ENCODE results near the gene ZNF480.

Gene ZNF480

DNA sequence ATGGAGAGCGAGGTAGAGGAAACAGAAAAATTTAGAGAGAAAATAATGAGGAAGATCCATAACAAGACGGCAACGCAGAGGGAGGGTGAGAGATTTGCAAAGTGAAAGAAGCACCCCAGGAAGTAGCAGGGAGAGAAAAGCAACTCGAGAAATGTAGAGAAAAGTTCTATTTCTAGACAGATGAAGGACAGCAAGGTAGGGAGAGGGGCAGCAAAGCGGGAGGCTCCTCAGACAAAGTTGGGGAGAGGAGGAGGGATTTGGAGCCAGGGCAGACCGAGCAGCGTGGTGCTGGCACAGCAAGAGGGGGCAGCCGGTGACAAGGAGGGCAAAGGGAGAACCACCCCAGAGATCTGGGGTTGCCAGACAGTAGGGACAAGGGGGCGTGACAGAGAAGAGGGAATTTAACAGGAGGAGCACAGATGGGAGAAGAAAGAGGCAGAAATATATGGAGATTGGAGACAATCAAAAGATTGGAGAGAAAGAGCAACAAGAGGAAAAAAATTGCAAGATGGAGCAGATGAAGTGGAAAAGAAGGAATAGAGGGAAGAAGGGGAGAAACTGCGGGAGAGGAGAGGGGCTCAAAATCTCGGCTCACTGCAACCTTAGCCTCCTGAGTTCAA is 26.6 kb upstream of the ZNF480 start:
- no peak for TF ChIP-seq CTCF (IDR thresholded peaks at IDR 0.05; ENCODE audit: insufficient read depth, low read length, poor library complexity, severe bottlenecking)
- Histone ChIP-seq H3K4me3 (replicated peaks; ENCODE audit: low read depth, low read length) (peak overlapping the region; percentile 93), H3K36me3 (ENCODE audit: control insufficient read depth, insufficient read depth, low read length) (peaks cover 2% of the 10 kb centered on the region), H3K27me3 (replicated peaks; ENCODE audit: control insufficient read depth, insufficient read depth, low read length) (no peaks in the 10 kb centered on the region)
- DNase-seq (ENCODE audit: extremely low read depth, insufficient read length) = peak; percentile 13

GRCh38 chr19:52273301-52273700 is 23.7 kb upstream of the ZNF480 start:
- Histone ChIP-seq H3K27me3 (replicated peaks; ENCODE audit: control insufficient read depth, insufficient read depth, low read length) (no peaks in the 10 kb centered on the region), H3K36me3 (ENCODE audit: control insufficient read depth, insufficient read depth, low read length) (peaks cover 2% of the 10 kb centered on the region), H3K4me3 (replicated peaks; ENCODE audit: low read depth, low read length) (no peak overlapping the region)
- no peak for DNase-seq (ENCODE audit: extremely low read depth, insufficient read length)
- no peak for TF ChIP-seq CTCF (IDR thresholded peaks at IDR 0.05; ENCODE audit: insufficient read depth, low read length, poor library complexity, severe bottlenecking)

GRCh38 chr19:52274191-52274590 is 22.8 kb upstream of the ZNF480 start:
- no peak for DNase-seq (ENCODE audit: extremely low read depth, insufficient read length)
- no peaks in the 10 kb centered on the region for H3K27me3 ChIP-seq (replicated peaks; ENCODE audit: control insufficient read depth, insufficient read depth, low read length)
- H3K36me3 ChIP-seq (ENCODE audit: control insufficient read depth, insufficient read depth, low read length) = peaks cover 2% of the 10 kb centered on the region
- no peak for TF ChIP-seq CTCF (IDR thresholded peaks at IDR 0.05; ENCODE audit: insufficient read depth, low read length, poor library complexity, severe bottlenecking)
- no peak overlapping the region for H3K4me3 ChIP-seq (replicated peaks; ENCODE audit: low read depth, low read length)

GRCh38 chr19:52275988-52276387 is 21.0 kb upstream of the ZNF480 start:
- Histone ChIP-seq H3K36me3 (ENCODE audit: control insufficient read depth, insufficient read depth, low read length) (peaks cover 2% of the 10 kb centered on the region), H3K27me3 (replicated peaks; ENCODE audit: control insufficient read depth, insufficient read depth, low read length) (no peaks in the 10 kb centered on the region), H3K4me3 (replicated peaks; ENCODE audit: low read depth, low read length) (no peak overlapping the region)
- no peak for DNase-seq (ENCODE audit: extremely low read depth, insufficient read length)
- TF ChIP-seq CTCF (IDR thresholded peaks at IDR 0.05; ENCODE audit: insufficient read depth, low read length, poor library complexity, severe bottlenecking) = no peak

GRCh38 chr19:52277471-52277870 is 19.5 kb upstream of the ZNF480 start:
- DNase-seq (ENCODE audit: extremely low read depth, insufficient read length) = no peak
- Histone ChIP-seq H3K27me3 (replicated peaks; ENCODE audit: control insufficient read depth, insufficient read depth, low read length) (no peaks in the 10 kb centered on the region), H3K36me3 (ENCODE audit: control insufficient read depth, insufficient read depth, low read length) (no peaks in the 10 kb centered on the region; the same call in none of the 2 replicates), H3K4me3 (replicated peaks; ENCODE audit: low read depth, low read length) (no peak overlapping the region)
- no peak for TF ChIP-seq CTCF (IDR thresholded peaks at IDR 0.05; ENCODE audit: insufficient read depth, low read length, poor library complexity, severe bottlenecking)

- Histone ChIP-seq H3K36me3 (ENCODE audit: control insufficient read depth, insufficient read depth, low read length) (peaks cover 16% of the 10 kb centered on the region), H3K4me3 (replicated peaks; ENCODE audit: low read depth, low read length) (no peak overlapping the region), H3K27me3 (replicated peaks; ENCODE audit: control insufficient read depth, insufficient read depth, low read length) (no peaks in the 10 kb centered on the region)
- no peak for TF ChIP-seq CTCF (IDR thresholded peaks at IDR 0.05; ENCODE audit: insufficient read depth, low read length, poor library complexity, severe bottlenecking)
- no peak for DNase-seq (ENCODE audit: extremely low read depth, insufficient read length)
Measured at GRCh38 chr19:52286256-52286655, 10.7 kb upstream of the ZNF480 start.

Measured in GM06990 (cell line).